NB4 (cell line): Measurements from ENCODE around the gene ARHGEF12.

Experiments used
- CTCF ChIP-seq: IDR thresholded peaks from one replicate; pipeline ENCODE4 v1.5.1; 2012; ENCODE audit warnings: low read depth, low read length
- MAX ChIP-seq: IDR thresholded peaks from 2 replicates; pipeline ENCODE4 v1.6.1; 2011; ENCODE audit warnings: low read depth, low read length
- POLR2A ChIP-seq: IDR thresholded peaks from 2 replicates; pipeline ENCODE4 v1.6.1; 2011; ENCODE audit warnings: mild to moderate bottlenecking; ENCODE audit not compliant: insufficient read length; ENCODE audit errors: extremely low read depth

GRCh38 chr11:120420572-120420971, 84.4 kb downstream of the ARHGEF12 start:
- TF ChIP-seq CTCF, result no peak
- TF ChIP-seq POLR2A, result no peak
- no peak for TF ChIP-seq MAX
